Liver (tissue), 9 donors: ENCODE measurements around the gene NPPB. TPM values are rescaled to one million over a fixed set of nuclear protein-coding genes. Genes with fewer than 3 reads are reported as not detected.

Source experiments
- DNase-seq: peaks from one replicate; pipeline ENCODE4 v3.0.0-alpha.2; 2017; ENCODE audit warnings: low spot score
- H3K27ac ChIP-seq, 2 donors: one replicate each; pipeline ENCODE4 v1.7.0; 2013; ENCODE audit warnings: inconsistent platforms in 2 of 2, low read length in 2 of 2, control low read depth in 1 of 2, low read depth in 1 of 2, mild to moderate bottlenecking in 1 of 2
- H3K27me3 ChIP-seq, 4 donors: one replicate each; pipeline versions ENCODE4 v1.6.1 to v1.7.0; 2013; ENCODE audit warnings: low read length in 3 of 4, inconsistent platforms in 1 of 4, mild to moderate bottlenecking in 1 of 4, moderate library complexity in 1 of 4; ENCODE audit not compliant: control insufficient read depth in 4 of 4, insufficient read depth in 4 of 4
- H3K36me3 ChIP-seq, 4 donors: one replicate each; pipeline versions ENCODE4 v1.6.1 to v1.7.0; 2013; ENCODE audit warnings: low read length in 3 of 4, mild to moderate bottlenecking in 3 of 4, low read depth in 1 of 4, moderate library complexity in 1 of 4; ENCODE audit not compliant: control insufficient read depth in 4 of 4, insufficient read depth in 3 of 4
- H3K4me1 ChIP-seq, 4 donors: one replicate each; pipeline versions ENCODE4 v1.6.1 to v1.7.0; 2013; ENCODE audit warnings: low read length in 3 of 4, mild to moderate bottlenecking in 3 of 4, moderate library complexity in 1 of 4; ENCODE audit not compliant: control insufficient read depth in 4 of 4, insufficient read depth in 4 of 4
- H3K4me3 ChIP-seq, 3 donors: one replicate each; pipeline versions ENCODE4 v1.6.1 to v1.7.0; 2013; ENCODE audit warnings: low read length in 3 of 3, control low read depth in 1 of 3, low read depth in 1 of 3, mild to moderate bottlenecking in 1 of 3
- H3K9ac ChIP-seq, 2 donors: one replicate each; pipeline ENCODE4 v1.7.0; 2013; ENCODE audit warnings: low read length in 2 of 2, mild to moderate bottlenecking in 2 of 2, moderate library complexity in 2 of 2, control low read depth in 1 of 2, low read depth in 1 of 2
- H3K9me3 ChIP-seq, 4 donors: one replicate each; pipeline versions ENCODE4 v1.6.1 to v1.7.0; 2013; ENCODE audit warnings: low read length in 3 of 4; ENCODE audit not compliant: control insufficient read depth in 4 of 4
- EGR1 ChIP-seq, 2 donors: IDR thresholded peaks; 2 replicates each; pipeline ENCODE4 v1.6.1; 2016 to 2018; ENCODE audit warnings: antibody characterized with exemption in 2 of 2, low read depth in 2 of 2
- FOXA1 ChIP-seq: IDR thresholded peaks from 2 replicates; pipeline ENCODE4 v1.6.1; 2016; ENCODE audit warnings: antibody characterized with exemption
- FOXA2 ChIP-seq: IDR thresholded peaks from 2 replicates; pipeline ENCODE4 v1.6.1; 2016; ENCODE audit warnings: antibody characterized with exemption
- GABPA ChIP-seq, 2 donors: IDR thresholded peaks in 1 of 2; conservative IDR thresholded peaks in 1 of 2; 2 replicates each; pipeline ENCODE4 v1.6.1; 2016; ENCODE audit warnings: antibody characterized with exemption in 2 of 2, mild to moderate bottlenecking in 1 of 2, moderate library complexity in 1 of 2
- HNF4A ChIP-seq, 2 donors: conservative IDR thresholded peaks; 2 replicates each; pipeline ENCODE4 v1.6.1; 2016; ENCODE audit warnings: antibody characterized with exemption in 2 of 2, mild to moderate bottlenecking in 2 of 2
- HNF4G ChIP-seq: IDR thresholded peaks from 2 replicates; pipeline ENCODE4 v1.6.1; 2016; ENCODE audit warnings: antibody characterized with exemption
- JUND ChIP-seq, 2 donors: IDR thresholded peaks; 2 replicates each; pipeline ENCODE4 v1.6.1; 2016; ENCODE audit warnings: antibody characterized with exemption in 2 of 2
- MAX ChIP-seq: IDR thresholded peaks from 2 replicates; pipeline ENCODE4 v1.6.1; 2016; ENCODE audit warnings: antibody characterized with exemption
- NR2F2 ChIP-seq: IDR thresholded peaks from 2 replicates; pipeline ENCODE4 v1.6.1; 2016; ENCODE audit warnings: antibody characterized with exemption
- RAD21 ChIP-seq, 2 donors: IDR thresholded peaks; 2 replicates each; pipeline ENCODE4 v1.6.1; 2016; ENCODE audit warnings: antibody characterized with exemption in 2 of 2, mild to moderate bottlenecking in 2 of 2
- RXRA ChIP-seq, 2 donors: IDR thresholded peaks; 2 replicates each; pipeline ENCODE4 v1.6.1; 2017 to 2018; ENCODE audit warnings: antibody characterized with exemption in 2 of 2, mild to moderate bottlenecking in 1 of 2
- SP1 ChIP-seq: IDR thresholded peaks from 2 replicates; pipeline ENCODE4 v1.6.1; 2018; ENCODE audit warnings: antibody characterized with exemption, mild to moderate bottlenecking
- TAF1 ChIP-seq: conservative IDR thresholded peaks from 2 replicates; pipeline ENCODE4 v1.6.1; 2016; ENCODE audit warnings: antibody characterized with exemption, mild to moderate bottlenecking
- YY1 ChIP-seq: IDR thresholded peaks from 2 replicates; pipeline ENCODE4 v1.6.1; 2016; ENCODE audit warnings: antibody characterized with exemption, mild to moderate bottlenecking
- WGBS: extraction: QIAGEN DNeasy Blood & Tissue Kit; methylation state at CpG from one replicate; pipeline ENCODE4 v1.1.7; 2013; 5-methylcytosine and 5-hydroxymethylcytosine counted together
- polyA plus RNA-seq, 2 donors: library from polyadenylated mRNA; stranded (reverse) in 1 of 2; unstranded in 1 of 2; fragments of 200-250 nt in 1 of 2; fragments of >200 nt in 1 of 2; fragmentation: Nextera tagmentation in 1 of 2; extraction: Ambion mirVana in 1 of 2; gene quantifications; one replicate each; pipeline versions ENCODE4 v1.2.1 to v1.2.3, GENCODE V29; 2013 to 2015
- total RNA-seq, 2 donors: library from RNA; depleted of rRNA; stranded (reverse); fragments of >200 nt; gene quantifications; one replicate each; pipeline ENCODE4 v1.2.3, GENCODE V29; 2014
- TF ChIP-seq, protein P1 (sequence below): IDR thresholded peaks from 2 replicates; pipeline ENCODE4 v1.6.1; 2016; ENCODE audit warnings: antibody characterized with exemption
- TF ChIP-seq, protein P2 (sequence below): IDR thresholded peaks from 2 replicates; pipeline ENCODE4 v1.6.1; 2016; ENCODE audit warnings: antibody characterized with exemption, mild to moderate bottlenecking
- donor health status: healthy.
- donor health status: healthy.
- donor health status: healthy.
- donor health status: healthy.
- donor health status: healthy.

The NPPB gene
- total and polyA plus RNA-seq, 4 donors: not detected

DNA sequence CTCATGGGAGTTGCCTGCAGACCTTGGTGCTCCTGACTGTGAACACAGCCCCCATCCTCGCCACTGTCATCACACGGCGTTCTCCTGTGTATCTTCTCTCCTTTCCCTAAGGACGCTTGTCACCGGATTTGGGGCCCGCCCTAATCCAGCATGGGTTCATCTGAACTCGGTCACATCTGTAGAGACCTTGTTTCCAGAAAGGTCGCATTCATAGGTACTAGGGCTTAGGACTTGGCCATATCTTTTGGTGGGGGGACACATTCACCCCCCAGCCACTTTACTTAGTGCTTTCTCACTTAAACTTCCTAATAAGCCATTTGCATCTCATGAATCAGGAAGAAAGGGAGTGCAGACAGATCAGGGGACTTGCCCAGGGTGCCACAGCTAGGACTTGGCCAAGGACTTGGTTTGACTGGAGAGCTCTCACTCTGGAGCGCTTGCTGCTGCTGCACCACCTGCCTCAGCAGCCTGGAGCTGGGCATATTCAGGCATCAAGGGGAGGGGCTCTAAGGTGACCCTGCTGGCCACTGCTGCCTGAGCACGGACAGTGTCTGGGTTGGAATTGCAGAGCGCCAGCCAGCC lies 20.9 kb downstream of the NPPB start (continued):
- TF ChIP-seq, protein P1, sequence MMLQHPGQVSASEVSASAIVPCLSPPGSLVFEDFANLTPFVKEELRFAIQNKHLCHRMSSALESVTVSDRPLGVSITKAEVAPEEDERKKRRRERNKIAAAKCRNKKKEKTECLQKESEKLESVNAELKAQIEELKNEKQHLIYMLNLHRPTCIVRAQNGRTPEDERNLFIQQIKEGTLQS: no peak

- DNase-seq: no peak
- Histone ChIP-seq H3K4me3 (no peak overlapping the region), H3K9ac (no peak overlapping the region), H3K4me1 (peaks cover 11 to 30% (median 25%) of the 10 kb centered on the region in 4 donors), H3K27me3 (no peaks in the 10 kb centered on the region), H3K27ac (no peak overlapping the region), H3K9me3 (no peaks in the 10 kb centered on the region), H3K36me3 (peaks cover 5 to 61% (median 39%) of the 10 kb centered on the region in 4 donors)
- TF ChIP-seq HNF4A (conservative IDR thresholded peaks at IDR 0.05) (no peak), TAF1 (no peak), SP1 (no peak), GABPA (IDR thresholded peaks at IDR 0.05 in 1 of 2, conservative IDR thresholded peaks at IDR 0.05 in 1 of 2) (no peak), YY1 (no peak), JUND (IDR thresholded peaks at IDR 0.05) (no peak), EGR1 (IDR thresholded peaks at IDR 0.05; ENCODE audit: low read depth in 2 of 2) (no peak), NR2F2 (no peak), HNF4G (no peak), MAX (no peak), FOXA2 (no peak), FOXA1 (no peak), RAD21 (IDR thresholded peaks at IDR 0.05) (no peak), RXRA (IDR thresholded peaks at IDR 0.05) (no peak)
- TF ChIP-seq, protein P2, sequence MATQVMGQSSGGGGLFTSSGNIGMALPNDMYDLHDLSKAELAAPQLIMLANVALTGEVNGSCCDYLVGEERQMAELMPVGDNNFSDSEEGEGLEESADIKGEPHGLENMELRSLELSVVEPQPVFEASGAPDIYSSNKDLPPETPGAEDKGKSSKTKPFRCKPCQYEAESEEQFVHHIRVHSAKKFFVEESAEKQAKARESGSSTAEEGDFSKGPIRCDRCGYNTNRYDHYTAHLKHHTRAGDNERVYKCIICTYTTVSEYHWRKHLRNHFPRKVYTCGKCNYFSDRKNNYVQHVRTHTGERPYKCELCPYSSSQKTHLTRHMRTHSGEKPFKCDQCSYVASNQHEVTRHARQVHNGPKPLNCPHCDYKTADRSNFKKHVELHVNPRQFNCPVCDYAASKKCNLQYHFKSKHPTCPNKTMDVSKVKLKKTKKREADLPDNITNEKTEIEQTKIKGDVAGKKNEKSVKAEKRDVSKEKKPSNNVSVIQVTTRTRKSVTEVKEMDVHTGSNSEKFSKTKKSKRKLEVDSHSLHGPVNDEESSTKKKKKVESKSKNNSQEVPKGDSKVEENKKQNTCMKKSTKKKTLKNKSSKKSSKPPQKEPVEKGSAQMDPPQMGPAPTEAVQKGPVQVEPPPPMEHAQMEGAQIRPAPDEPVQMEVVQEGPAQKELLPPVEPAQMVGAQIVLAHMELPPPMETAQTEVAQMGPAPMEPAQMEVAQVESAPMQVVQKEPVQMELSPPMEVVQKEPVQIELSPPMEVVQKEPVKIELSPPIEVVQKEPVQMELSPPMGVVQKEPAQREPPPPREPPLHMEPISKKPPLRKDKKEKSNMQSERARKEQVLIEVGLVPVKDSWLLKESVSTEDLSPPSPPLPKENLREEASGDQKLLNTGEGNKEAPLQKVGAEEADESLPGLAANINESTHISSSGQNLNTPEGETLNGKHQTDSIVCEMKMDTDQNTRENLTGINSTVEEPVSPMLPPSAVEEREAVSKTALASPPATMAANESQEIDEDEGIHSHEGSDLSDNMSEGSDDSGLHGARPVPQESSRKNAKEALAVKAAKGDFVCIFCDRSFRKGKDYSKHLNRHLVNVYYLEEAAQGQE: no peak
- TF ChIP-seq, protein P1: no peak
- 87% methylated on average over 36 of the region's 36 CpGs for WGBS
These were observed 21.6 kb downstream of the NPPB start for GRCh38 chr1:11836955-11837766.
